ENCODE data around the gene EPC2. TPM values are rescaled to one million over a fixed set of nuclear protein-coding genes. Genes with fewer than 3 reads are reported as not detected.

The EPC2 gene
- total and polyA plus RNA-seq, 10 of the 15 experiments (the other 5 are each of a cell fraction or from before 2014, with no cell fraction given), result 2.0 to 16.5 (median 10.8) TPM

DNA sequence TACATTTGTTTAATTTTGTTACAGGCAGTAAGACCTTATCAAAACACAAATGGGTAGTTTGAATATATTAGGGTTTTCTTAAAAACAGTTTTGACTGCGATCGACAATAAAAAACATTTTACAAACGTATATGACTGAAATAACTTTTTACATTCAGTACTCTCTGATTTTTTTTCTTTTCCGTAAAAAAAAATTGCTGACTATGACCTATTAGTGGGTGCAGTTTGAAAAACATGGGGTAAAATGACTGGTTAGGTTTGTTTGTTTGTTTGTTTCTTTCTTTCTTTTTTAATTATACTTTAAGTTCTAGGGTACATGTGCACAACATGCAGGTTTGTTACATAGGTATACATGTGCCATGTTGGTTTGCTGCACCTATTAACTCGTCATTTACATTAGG is 36.9 kb downstream of the EPC2 start:
- no peaks in the 10 kb centered on the region; a peak in 1 of 4 replicates for H3K36me3 ChIP-seq (ENCODE audit: control insufficient read depth in 2 of 2, insufficient read depth in 2 of 2, low read length in 1 of 2)
- no peaks in the 10 kb centered on the region for H3K27me3 ChIP-seq (replicated peaks in 1 of 2; ENCODE audit: control insufficient read depth in 2 of 2, insufficient read depth in 2 of 2, low read length in 1 of 2)
- WGBS (ENCODE audit: insufficient coverage, insufficient replicate concordance, low lambda C conversion rate, missing lambda C conversion rate), result 85% methylated on average over 5 of the region's 5 CpGs
- ChIA-PET RAD21 (ENCODE audit: unreplicated experiment) (no interaction called here), CTCF (no interaction called here), SMC1A (ENCODE audit: uncharacterized antibody, unreplicated experiment) (interaction anchor here (1.5 kb wide), 1 partner anchor 111 kb away, joined by 3 read pairs; no protein-coding TSS in a partner anchor), POLR2A (no interaction called here)
- no peak overlapping the region for H2AFZ ChIP-seq (ENCODE audit: control insufficient read depth, low read depth, low read length)
- H3K4me3 ChIP-seq, result no peak overlapping the region
- H3K79me2 ChIP-seq (ENCODE audit: control insufficient read depth, insufficient read depth, low read length), result peaks cover 25% of the 10 kb centered on the region
- intact Hi-C loops (cut with micrococcal nuclease; ENCODE audit: unreplicated experiment), result no loop called here
- H3K9me3 ChIP-seq (replicated peaks; ENCODE audit: control insufficient read depth, insufficient read depth, low read length), result peaks cover 2% of the 10 kb centered on the region; the same call in 1 of the 3 replicates
- H3K27ac ChIP-seq (ENCODE audit: control insufficient read depth, insufficient read depth), result no peak overlapping the region
- no peak overlapping the region for H3K4me2 ChIP-seq (ENCODE audit: control insufficient read depth, insufficient read depth)
- ATAC-seq (no peak), FAIRE-seq (no peak), DNase-seq (ENCODE audit: low read depth, low spot score) (no peak)
- H3K9ac ChIP-seq (ENCODE audit: control insufficient read depth, insufficient read depth, low read length), result no peak overlapping the region
- BruUV-seq (replicated peaks), result no TSS peak
- no peaks in the 10 kb centered on the region for H4K20me1 ChIP-seq (ENCODE audit: control insufficient read depth, insufficient read depth)
- TF ChIP-seq CHD1 (IDR thresholded peaks at IDR 0.05; ENCODE audit: low read depth, low read length) (no peak), SUZ12 (IDR thresholded peaks at IDR 0.05; ENCODE audit: unreplicated experiment) (no peak), CHD2 (IDR thresholded peaks at IDR 0.05; ENCODE audit: borderline replicate concordance, low read depth, low read length) (no peak), RELA (IDR thresholded peaks at IDR 0.05; ENCODE audit: borderline replicate concordance, partially characterized antibody) (no peak), TCF7 (IDR thresholded peaks at IDR 0.05; ENCODE audit: borderline replicate concordance) (no peak), PAX5 (IDR thresholded peaks at IDR 0.05; ENCODE audit: borderline replicate concordance, low read depth, low read length) (no peak), JUND (IDR thresholded peaks at IDR 0.05; ENCODE audit: low read depth, low read length) (no peak), IKZF2 (IDR thresholded peaks at IDR 0.05) (no peak), LARP7 (IDR thresholded peaks at IDR 0.05) (no peak), MYB (IDR thresholded peaks at IDR 0.05; ENCODE audit: borderline replicate concordance, low read depth, low read length) (no peak), MEF2A (IDR thresholded peaks at IDR 0.05; ENCODE audit: insufficient read depth, low read depth, low read length) (no peak), SREBF1 (IDR thresholded peaks at IDR 0.05; ENCODE audit: low read length) (no peak), EED (IDR thresholded peaks at IDR 0.05; ENCODE audit: low read depth) (no peak), TARDBP (IDR thresholded peaks at IDR 0.05; ENCODE audit: borderline replicate concordance) (no peak), HDAC6 (IDR thresholded peaks at IDR 0.05; ENCODE audit: unreplicated experiment) (no peak), NR2C1 (IDR thresholded peaks at IDR 0.05) (no peak), BACH1 (IDR thresholded peaks at IDR 0.05; ENCODE audit: borderline replicate concordance) (no peak)
- TF ChIP-seq, protein P1, sequence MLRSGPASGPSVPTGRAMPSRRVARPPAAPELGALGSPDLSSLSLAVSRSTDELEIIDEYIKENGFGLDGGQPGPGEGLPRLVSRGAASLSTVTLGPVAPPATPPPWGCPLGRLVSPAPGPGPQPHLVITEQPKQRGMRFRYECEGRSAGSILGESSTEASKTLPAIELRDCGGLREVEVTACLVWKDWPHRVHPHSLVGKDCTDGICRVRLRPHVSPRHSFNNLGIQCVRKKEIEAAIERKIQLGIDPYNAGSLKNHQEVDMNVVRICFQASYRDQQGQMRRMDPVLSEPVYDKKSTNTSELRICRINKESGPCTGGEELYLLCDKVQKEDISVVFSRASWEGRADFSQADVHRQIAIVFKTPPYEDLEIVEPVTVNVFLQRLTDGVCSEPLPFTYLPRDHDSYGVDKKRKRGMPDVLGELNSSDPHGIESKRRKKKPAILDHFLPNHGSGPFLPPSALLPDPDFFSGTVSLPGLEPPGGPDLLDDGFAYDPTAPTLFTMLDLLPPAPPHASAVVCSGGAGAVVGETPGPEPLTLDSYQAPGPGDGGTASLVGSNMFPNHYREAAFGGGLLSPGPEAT (IDR thresholded peaks at IDR 0.05; ENCODE audit: low read depth), result no peak
- TF ChIP-seq, protein P2, sequence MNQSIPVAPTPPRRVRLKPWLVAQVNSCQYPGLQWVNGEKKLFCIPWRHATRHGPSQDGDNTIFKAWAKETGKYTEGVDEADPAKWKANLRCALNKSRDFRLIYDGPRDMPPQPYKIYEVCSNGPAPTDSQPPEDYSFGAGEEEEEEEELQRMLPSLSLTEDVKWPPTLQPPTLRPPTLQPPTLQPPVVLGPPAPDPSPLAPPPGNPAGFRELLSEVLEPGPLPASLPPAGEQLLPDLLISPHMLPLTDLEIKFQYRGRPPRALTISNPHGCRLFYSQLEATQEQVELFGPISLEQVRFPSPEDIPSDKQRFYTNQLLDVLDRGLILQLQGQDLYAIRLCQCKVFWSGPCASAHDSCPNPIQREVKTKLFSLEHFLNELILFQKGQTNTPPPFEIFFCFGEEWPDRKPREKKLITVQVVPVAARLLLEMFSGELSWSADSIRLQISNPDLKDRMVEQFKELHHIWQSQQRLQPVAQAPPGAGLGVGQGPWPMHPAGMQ (IDR thresholded peaks at IDR 0.05; ENCODE audit: borderline replicate concordance), result no peak
- TF ChIP-seq, protein P3, sequence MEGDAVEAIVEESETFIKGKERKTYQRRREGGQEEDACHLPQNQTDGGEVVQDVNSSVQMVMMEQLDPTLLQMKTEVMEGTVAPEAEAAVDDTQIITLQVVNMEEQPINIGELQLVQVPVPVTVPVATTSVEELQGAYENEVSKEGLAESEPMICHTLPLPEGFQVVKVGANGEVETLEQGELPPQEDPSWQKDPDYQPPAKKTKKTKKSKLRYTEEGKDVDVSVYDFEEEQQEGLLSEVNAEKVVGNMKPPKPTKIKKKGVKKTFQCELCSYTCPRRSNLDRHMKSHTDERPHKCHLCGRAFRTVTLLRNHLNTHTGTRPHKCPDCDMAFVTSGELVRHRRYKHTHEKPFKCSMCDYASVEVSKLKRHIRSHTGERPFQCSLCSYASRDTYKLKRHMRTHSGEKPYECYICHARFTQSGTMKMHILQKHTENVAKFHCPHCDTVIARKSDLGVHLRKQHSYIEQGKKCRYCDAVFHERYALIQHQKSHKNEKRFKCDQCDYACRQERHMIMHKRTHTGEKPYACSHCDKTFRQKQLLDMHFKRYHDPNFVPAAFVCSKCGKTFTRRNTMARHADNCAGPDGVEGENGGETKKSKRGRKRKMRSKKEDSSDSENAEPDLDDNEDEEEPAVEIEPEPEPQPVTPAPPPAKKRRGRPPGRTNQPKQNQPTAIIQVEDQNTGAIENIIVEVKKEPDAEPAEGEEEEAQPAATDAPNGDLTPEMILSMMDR (IDR thresholded peaks at IDR 0.05 in 2 of 3, conservative IDR thresholded peaks at IDR 0.05 in 1 of 3; ENCODE audit: control insufficient read depth in 2 of 3, extremely low read depth in 1 of 3, insufficient read depth in 1 of 3, low read depth in 3 of 3, low read length in 3 of 3), result no peak
- in situ Hi-C loops (cut with MboI), result no loop called here
- no peaks in the 10 kb centered on the region for H3K4me1 ChIP-seq (ENCODE audit: control insufficient read depth, insufficient read depth, low read length)
